PFSK-1 (cell line): Measurements from ENCODE around the gene IPPK.

ENCODE experiments used
- FOXP2 ChIP-seq: optimal IDR thresholded peaks from 2 replicates; pipeline ENCODE3; 2011; ENCODE audit warnings: borderline replicate concordance, control low read depth, inconsistent platforms; ENCODE audit not compliant: insufficient read depth; ENCODE audit errors: extremely low read length, extremely low read depth
- POLR2AphosphoS5 ChIP-seq: IDR thresholded peaks from 2 replicates; pipeline ENCODE4 v1.6.1; 2012; ENCODE audit warnings: low read depth, mild to moderate bottlenecking, control low read depth, low read length, moderate library complexity
- REST ChIP-seq, 2 experiments: IDR thresholded peaks; 2 replicates each; pipeline versions ENCODE4 v1.6.1 to v1.8.0; 2011 to 2012; ENCODE audit warnings: low read depth in 2 of 2, low read length in 2 of 2, control low read depth in 1 of 2, inconsistent platforms in 1 of 2, mild to moderate bottlenecking in 1 of 2, moderate library complexity in 1 of 2; ENCODE audit not compliant: insufficient read depth in 1 of 2
- SIN3A ChIP-seq: IDR thresholded peaks from 2 replicates; pipeline ENCODE4 v1.6.1; 2012; ENCODE audit warnings: mild to moderate bottlenecking, low read length, moderate library complexity, borderline replicate concordance; ENCODE audit not compliant: insufficient read depth
- TAF1 ChIP-seq: IDR thresholded peaks from 2 replicates; pipeline ENCODE4 v1.6.1; 2012; ENCODE audit warnings: low read length, control low read depth, borderline replicate concordance; ENCODE audit not compliant: insufficient read depth

The IPPK gene

GRCh38 chr9:92607088-92607487, 62.8 kb downstream of the IPPK start:
- TF ChIP-seq FOXP2: no peak
- no peak for TF ChIP-seq POLR2AphosphoS5
- no peak for TF ChIP-seq REST (IDR thresholded peaks at IDR 0.05; ENCODE audit: insufficient read depth in 1 of 2, low read depth in 2 of 2, low read length in 2 of 2)
- no peak for TF ChIP-seq TAF1
- TF ChIP-seq SIN3A: no peak

- TF ChIP-seq REST (IDR thresholded peaks at IDR 0.05; ENCODE audit: insufficient read depth in 1 of 2, low read depth in 2 of 2, low read length in 2 of 2): no peak
- TF ChIP-seq TAF1: no peak
- no peak for TF ChIP-seq POLR2AphosphoS5
- no peak for TF ChIP-seq SIN3A
- no peak for TF ChIP-seq FOXP2
These were observed 64.7 kb downstream of the IPPK start for GRCh38 chr9:92605224-92605623.

GRCh38 chr9:92603990-92604389, 65.9 kb downstream of the IPPK start:
- no peak for TF ChIP-seq REST (IDR thresholded peaks at IDR 0.05; ENCODE audit: insufficient read depth in 1 of 2, low read depth in 2 of 2, low read length in 2 of 2)
- TF ChIP-seq FOXP2: no peak
- no peak for TF ChIP-seq POLR2AphosphoS5
- no peak for TF ChIP-seq SIN3A

GRCh38 chr9:92603100-92603499, 66.8 kb downstream of the IPPK start:
- no peak for TF ChIP-seq REST (IDR thresholded peaks at IDR 0.05; ENCODE audit: insufficient read depth in 1 of 2, low read depth in 2 of 2, low read length in 2 of 2)
- TF ChIP-seq SIN3A: no peak
- no peak for TF ChIP-seq FOXP2
- no peak for TF ChIP-seq TAF1
- no peak for TF ChIP-seq POLR2AphosphoS5

GRCh38 chr9:92602413-92602812, 67.5 kb downstream of the IPPK start:
- TF ChIP-seq FOXP2 (no peak), SIN3A (no peak), POLR2AphosphoS5 (no peak), TAF1 (no peak), REST (IDR thresholded peaks at IDR 0.05; ENCODE audit: insufficient read depth in 1 of 2, low read depth in 2 of 2, low read length in 2 of 2) (no peak)
